Panc1 (cell line): Measurements from ENCODE around the gene AGPS.

Experiments
- CTCF ChIP-seq: fragments of 450-650 bp; IDR thresholded peaks from 2 replicates; pipeline ENCODE4 v1.5.1; 2017; ENCODE audit warnings: mild to moderate bottlenecking
- POLR2AphosphoS5 ChIP-seq: IDR thresholded peaks from 2 replicates; pipeline ENCODE4 v1.6.1; 2012; ENCODE audit warnings: mild to moderate bottlenecking, low read depth, low read length, moderate library complexity
- SIN3A ChIP-seq: IDR thresholded peaks from 2 replicates; pipeline ENCODE4 v1.6.1; 2012; ENCODE audit warnings: low read depth, mild to moderate bottlenecking, low read length, moderate library complexity, borderline replicate concordance; ENCODE audit not compliant: insufficient read depth

GRCh38 chr2:177578454-177578853, 185.9 kb downstream of the AGPS start:
- TF ChIP-seq CTCF (no peak), POLR2AphosphoS5 (no peak), SIN3A (no peak)
